PFSK-1 (cell line): ENCODE results near the gene ADAD1.

ENCODE experiments used
- FOXP2 ChIP-seq: optimal IDR thresholded peaks from 2 replicates; pipeline ENCODE3; 2011; ENCODE audit warnings: borderline replicate concordance, control low read depth, inconsistent platforms; ENCODE audit not compliant: insufficient read depth; ENCODE audit errors: extremely low read length, extremely low read depth
- POLR2AphosphoS5 ChIP-seq: IDR thresholded peaks from 2 replicates; pipeline ENCODE4 v1.6.1; 2012; ENCODE audit warnings: low read depth, mild to moderate bottlenecking, control low read depth, low read length, moderate library complexity
- SIN3A ChIP-seq: IDR thresholded peaks from 2 replicates; pipeline ENCODE4 v1.6.1; 2012; ENCODE audit warnings: mild to moderate bottlenecking, low read length, moderate library complexity, borderline replicate concordance; ENCODE audit not compliant: insufficient read depth
- TAF1 ChIP-seq: IDR thresholded peaks from 2 replicates; pipeline ENCODE4 v1.6.1; 2012; ENCODE audit warnings: low read length, control low read depth, borderline replicate concordance; ENCODE audit not compliant: insufficient read depth
- TF ChIP-seq, protein P1 (sequence below), 2 experiments: IDR thresholded peaks; 2 replicates each; pipeline versions ENCODE4 v1.6.1 to v1.8.0; 2011 to 2012; ENCODE audit warnings: low read depth in 2 of 2, low read length in 2 of 2, control low read depth in 1 of 2, inconsistent platforms in 1 of 2, mild to moderate bottlenecking in 1 of 2, moderate library complexity in 1 of 2; ENCODE audit not compliant: insufficient read depth in 1 of 2

ADAD1 gene

DNA sequence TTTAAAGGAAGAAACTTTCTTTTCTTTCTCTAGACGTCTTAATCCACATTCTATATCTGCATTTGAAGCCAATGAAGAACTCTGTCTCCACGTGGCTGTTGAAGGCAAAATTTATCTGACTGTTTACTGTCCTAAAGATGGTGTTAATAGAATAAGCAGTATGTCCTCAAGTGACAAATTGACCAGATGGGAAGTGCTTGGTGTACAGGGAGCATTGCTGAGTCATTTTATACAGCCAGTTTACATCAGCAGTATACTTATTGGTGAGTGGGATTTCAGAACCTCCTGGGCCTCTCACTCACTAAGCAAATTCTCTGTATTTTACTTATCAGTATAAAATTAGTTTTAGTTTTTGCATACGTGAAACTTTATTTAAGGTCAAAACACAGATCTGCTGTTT lies 33.7 kb downstream of the ADAD1 start:
- TF ChIP-seq TAF1 (no peak), POLR2AphosphoS5 (no peak), FOXP2 (no peak), SIN3A (no peak)
- TF ChIP-seq, protein P1, sequence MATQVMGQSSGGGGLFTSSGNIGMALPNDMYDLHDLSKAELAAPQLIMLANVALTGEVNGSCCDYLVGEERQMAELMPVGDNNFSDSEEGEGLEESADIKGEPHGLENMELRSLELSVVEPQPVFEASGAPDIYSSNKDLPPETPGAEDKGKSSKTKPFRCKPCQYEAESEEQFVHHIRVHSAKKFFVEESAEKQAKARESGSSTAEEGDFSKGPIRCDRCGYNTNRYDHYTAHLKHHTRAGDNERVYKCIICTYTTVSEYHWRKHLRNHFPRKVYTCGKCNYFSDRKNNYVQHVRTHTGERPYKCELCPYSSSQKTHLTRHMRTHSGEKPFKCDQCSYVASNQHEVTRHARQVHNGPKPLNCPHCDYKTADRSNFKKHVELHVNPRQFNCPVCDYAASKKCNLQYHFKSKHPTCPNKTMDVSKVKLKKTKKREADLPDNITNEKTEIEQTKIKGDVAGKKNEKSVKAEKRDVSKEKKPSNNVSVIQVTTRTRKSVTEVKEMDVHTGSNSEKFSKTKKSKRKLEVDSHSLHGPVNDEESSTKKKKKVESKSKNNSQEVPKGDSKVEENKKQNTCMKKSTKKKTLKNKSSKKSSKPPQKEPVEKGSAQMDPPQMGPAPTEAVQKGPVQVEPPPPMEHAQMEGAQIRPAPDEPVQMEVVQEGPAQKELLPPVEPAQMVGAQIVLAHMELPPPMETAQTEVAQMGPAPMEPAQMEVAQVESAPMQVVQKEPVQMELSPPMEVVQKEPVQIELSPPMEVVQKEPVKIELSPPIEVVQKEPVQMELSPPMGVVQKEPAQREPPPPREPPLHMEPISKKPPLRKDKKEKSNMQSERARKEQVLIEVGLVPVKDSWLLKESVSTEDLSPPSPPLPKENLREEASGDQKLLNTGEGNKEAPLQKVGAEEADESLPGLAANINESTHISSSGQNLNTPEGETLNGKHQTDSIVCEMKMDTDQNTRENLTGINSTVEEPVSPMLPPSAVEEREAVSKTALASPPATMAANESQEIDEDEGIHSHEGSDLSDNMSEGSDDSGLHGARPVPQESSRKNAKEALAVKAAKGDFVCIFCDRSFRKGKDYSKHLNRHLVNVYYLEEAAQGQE (IDR thresholded peaks at IDR 0.05; ENCODE audit: insufficient read depth in 1 of 2, low read depth in 2 of 2, low read length in 2 of 2): no peak

DNA sequence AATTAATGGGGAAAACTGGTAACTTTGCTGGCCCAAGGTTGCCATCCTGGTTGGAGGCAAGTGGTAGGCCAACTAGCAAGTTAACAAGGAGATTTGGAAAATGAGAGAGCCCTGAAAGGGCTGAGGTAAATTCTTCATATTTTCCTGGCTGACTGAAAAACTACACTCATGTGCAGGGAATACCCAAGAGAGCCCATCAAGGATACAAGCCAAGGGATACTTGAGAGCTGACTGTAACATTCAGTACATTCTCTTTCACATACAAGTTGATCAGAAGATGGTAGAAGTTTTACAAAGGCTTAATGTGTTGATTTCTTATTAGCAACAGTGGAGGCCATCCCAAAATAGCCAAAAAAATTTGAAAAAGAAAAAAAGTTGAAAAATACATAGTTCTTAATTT lies 44.4 kb downstream of the ADAD1 start:
- TF ChIP-seq FOXP2 (no peak), POLR2AphosphoS5 (no peak), SIN3A (no peak), TAF1 (no peak)
- TF ChIP-seq, protein P1 (IDR thresholded peaks at IDR 0.05; ENCODE audit: insufficient read depth in 1 of 2, low read depth in 2 of 2, low read length in 2 of 2): no peak

DNA sequence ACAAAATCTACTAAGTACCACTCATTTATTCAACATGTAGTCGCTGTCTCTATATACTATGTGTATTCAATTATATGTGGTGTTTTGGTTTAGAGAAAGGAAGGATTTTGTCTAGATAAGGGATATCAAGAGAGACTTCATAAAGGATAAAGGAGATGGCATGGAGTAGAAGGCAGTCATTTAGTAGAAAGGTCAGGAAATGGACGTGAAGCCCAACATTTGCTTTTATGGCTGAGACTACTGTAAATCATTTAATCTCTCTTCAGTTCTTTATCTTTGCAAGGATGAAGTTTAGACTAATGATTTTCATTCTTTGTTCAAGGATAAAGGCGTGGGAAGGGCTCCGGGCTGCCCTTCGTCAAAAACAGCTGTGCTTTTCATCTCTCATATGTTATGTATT lies 52.5 kb downstream of the ADAD1 start:
- TF ChIP-seq POLR2AphosphoS5 (no peak), TAF1 (no peak), FOXP2 (no peak), SIN3A (no peak)
- TF ChIP-seq, protein P1 (IDR thresholded peaks at IDR 0.05; ENCODE audit: insufficient read depth in 1 of 2, low read depth in 2 of 2, low read length in 2 of 2): no peak

DNA sequence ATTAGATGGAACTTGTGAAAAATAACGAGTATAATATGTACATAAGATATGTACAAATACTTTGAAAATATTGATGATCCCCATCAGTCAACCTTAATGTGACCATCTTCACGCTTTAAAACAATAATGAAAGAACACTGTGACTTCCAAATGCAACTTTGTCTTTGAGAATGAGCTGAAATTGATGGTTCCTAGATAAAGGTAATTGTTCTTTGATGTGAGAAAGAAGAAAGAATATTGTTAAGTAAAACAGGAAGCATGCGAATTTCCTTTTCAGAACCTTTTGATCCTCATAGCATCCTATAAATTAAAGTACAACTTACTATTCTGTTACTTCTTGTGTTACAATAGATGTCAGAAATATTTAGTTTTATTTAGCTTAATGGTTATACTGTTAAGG lies 55.5 kb downstream of the ADAD1 start:
- TF ChIP-seq SIN3A: no peak
- TF ChIP-seq TAF1: no peak
- no peak for TF ChIP-seq POLR2AphosphoS5
- no peak for TF ChIP-seq FOXP2
- TF ChIP-seq, protein P1 (IDR thresholded peaks at IDR 0.05; ENCODE audit: insufficient read depth in 1 of 2, low read depth in 2 of 2, low read length in 2 of 2): no peak

DNA sequence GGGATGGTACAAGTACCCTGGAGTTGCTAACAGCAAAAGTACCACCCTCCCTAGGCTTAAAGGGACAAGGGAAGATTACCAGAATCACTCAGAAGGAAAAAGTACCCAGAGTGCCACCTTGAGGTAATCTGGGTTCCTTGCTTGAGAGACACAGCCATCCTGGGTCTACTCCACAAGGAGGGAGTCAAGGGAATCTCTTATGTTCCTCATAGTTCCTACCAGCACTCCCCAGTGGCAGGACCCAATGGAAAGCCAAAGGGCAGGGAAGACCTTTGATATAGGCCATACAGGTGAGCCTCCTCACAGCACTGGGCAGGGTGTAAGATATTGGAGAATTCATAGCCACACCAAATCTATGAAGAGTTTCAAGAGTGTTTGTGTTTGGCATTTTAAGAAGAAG lies 72.0 kb downstream of the ADAD1 start:
- no peak for TF ChIP-seq SIN3A
- TF ChIP-seq TAF1: no peak
- TF ChIP-seq, protein P1 (IDR thresholded peaks at IDR 0.05; ENCODE audit: insufficient read depth in 1 of 2, low read depth in 2 of 2, low read length in 2 of 2): no peak
- no peak for TF ChIP-seq FOXP2
- TF ChIP-seq POLR2AphosphoS5: no peak
